ENCODE measurements around the gene NLGN1.

NLGN1 gene

GRCh38 chr3:173399044-173399443 is 1.5 kb downstream of the NLGN1 start:
- H2AFZ ChIP-seq (ENCODE audit: low read length), result no peak overlapping the region
- no peaks in the 10 kb centered on the region for H4K20me1 ChIP-seq (ENCODE audit: insufficient read depth, low read length)
- H3K9me3 ChIP-seq (ENCODE audit: low read length), result no peaks in the 10 kb centered on the region
- no peak overlapping the region for H3K4me2 ChIP-seq (ENCODE audit: low read length)
- no peaks in the 10 kb centered on the region for H3K4me1 ChIP-seq (ENCODE audit: insufficient read depth, low read length, severe bottlenecking)
- no peaks in the 10 kb centered on the region for H3K27me3 ChIP-seq (ENCODE audit: insufficient read depth, low read length)
- H3K27ac ChIP-seq (ENCODE audit: low read depth, low read length, poor library complexity, severe bottlenecking), result no peak overlapping the region
- H3K9ac ChIP-seq (ENCODE audit: low read length), result no peak overlapping the region
- no peak overlapping the region for H3K4me3 ChIP-seq (ENCODE audit: low read depth, low read length, poor library complexity, severe bottlenecking)
- TF ChIP-seq CTCF (IDR thresholded peaks at IDR 0.05; ENCODE audit: low read length) (no peak), EZH2 (IDR thresholded peaks at IDR 0.05; ENCODE audit: borderline replicate concordance, low read length) (no peak)
- no peaks in the 10 kb centered on the region for H3K36me3 ChIP-seq (ENCODE audit: insufficient read depth, low read length)
- H3F3A ChIP-seq (ENCODE audit: insufficient read depth, low read length), result no peaks in the 10 kb centered on the region
- no peaks in the 10 kb centered on the region for H3K9me2 ChIP-seq (ENCODE audit: low read depth, low read length)
- no peaks in the 10 kb centered on the region for H3K79me2 ChIP-seq (ENCODE audit: insufficient read depth, low read length)

- Histone ChIP-seq H3K27ac (ENCODE audit: low read depth, low read length, poor library complexity, severe bottlenecking) (no peak overlapping the region), H3F3A (ENCODE audit: insufficient read depth, low read length) (no peaks in the 10 kb centered on the region), H4K20me1 (ENCODE audit: insufficient read depth, low read length) (no peaks in the 10 kb centered on the region), H3K9ac (ENCODE audit: low read length) (no peak overlapping the region), H3K4me2 (ENCODE audit: low read length) (no peak overlapping the region), H3K9me2 (ENCODE audit: low read depth, low read length) (no peaks in the 10 kb centered on the region), H3K36me3 (ENCODE audit: insufficient read depth, low read length) (no peaks in the 10 kb centered on the region), H2AFZ (ENCODE audit: low read length) (no peak overlapping the region), H3K27me3 (ENCODE audit: insufficient read depth, low read length) (no peaks in the 10 kb centered on the region), H3K9me3 (ENCODE audit: low read length) (no peaks in the 10 kb centered on the region), H3K4me1 (ENCODE audit: insufficient read depth, low read length, severe bottlenecking) (no peaks in the 10 kb centered on the region), H3K79me2 (ENCODE audit: insufficient read depth, low read length) (no peaks in the 10 kb centered on the region), H3K4me3 (ENCODE audit: low read depth, low read length, poor library complexity, severe bottlenecking) (no peak overlapping the region)
- TF ChIP-seq CTCF (IDR thresholded peaks at IDR 0.05; ENCODE audit: low read length) (no peak), EZH2 (IDR thresholded peaks at IDR 0.05; ENCODE audit: borderline replicate concordance, low read length) (no peak)
These were observed 3.8 kb downstream of the NLGN1 start for GRCh38 chr3:173401369-173401768.

GRCh38 chr3:173402656-173403055 is 5.1 kb downstream of the NLGN1 start:
- no peak for TF ChIP-seq CTCF (IDR thresholded peaks at IDR 0.05; ENCODE audit: low read length)
- TF ChIP-seq EZH2 (IDR thresholded peaks at IDR 0.05; ENCODE audit: borderline replicate concordance, low read length), result no peak
- Histone ChIP-seq H3K9ac (ENCODE audit: low read length) (no peak overlapping the region), H3K9me3 (ENCODE audit: low read length) (no peaks in the 10 kb centered on the region), H3F3A (ENCODE audit: insufficient read depth, low read length) (no peaks in the 10 kb centered on the region), H3K4me3 (ENCODE audit: low read depth, low read length, poor library complexity, severe bottlenecking) (no peak overlapping the region), H3K9me2 (ENCODE audit: low read depth, low read length) (no peaks in the 10 kb centered on the region), H3K79me2 (ENCODE audit: insufficient read depth, low read length) (no peaks in the 10 kb centered on the region), H2AFZ (ENCODE audit: low read length) (no peak overlapping the region), H4K20me1 (ENCODE audit: insufficient read depth, low read length) (no peaks in the 10 kb centered on the region), H3K36me3 (ENCODE audit: insufficient read depth, low read length) (no peaks in the 10 kb centered on the region), H3K27ac (ENCODE audit: low read depth, low read length, poor library complexity, severe bottlenecking) (no peak overlapping the region), H3K4me2 (ENCODE audit: low read length) (no peak overlapping the region), H3K4me1 (ENCODE audit: insufficient read depth, low read length, severe bottlenecking) (no peaks in the 10 kb centered on the region), H3K27me3 (ENCODE audit: insufficient read depth, low read length) (no peaks in the 10 kb centered on the region)

Data from OCI-LY1 (cell line).